Effector memory CD4-positive, alpha-beta T cell (primary cell): ENCODE measurements around the gene RIMS4.

Source experiments
- DNase-seq, 3 donors: peaks; one replicate each; pipeline ENCODE4 v3.0.0-alpha.2; 2020
- H3K27ac ChIP-seq: 2 replicates; pipeline ENCODE4 v1.7.0; 2013; ENCODE audit warnings: mild to moderate bottlenecking, low read length, moderate library complexity; ENCODE audit not compliant: insufficient read depth, poor library complexity, severe bottlenecking
- H3K27me3 ChIP-seq: replicated peaks from 2 replicates; pipeline ENCODE4 v1.7.0; 2013; ENCODE audit warnings: mild to moderate bottlenecking, low read length; ENCODE audit not compliant: insufficient read depth, control insufficient read depth, poor library complexity, severe bottlenecking
- H3K36me3 ChIP-seq: 2 replicates; pipeline ENCODE4 v1.7.0; 2013; ENCODE audit warnings: mild to moderate bottlenecking, low read length, moderate library complexity; ENCODE audit not compliant: control insufficient read depth, insufficient read depth
- H3K4me1 ChIP-seq: 2 replicates; pipeline ENCODE4 v1.7.0; 2013; ENCODE audit warnings: low read length, mild to moderate bottlenecking; ENCODE audit not compliant: control insufficient read depth, insufficient read depth, poor library complexity, severe bottlenecking
- H3K4me3 ChIP-seq: 2 replicates; pipeline ENCODE4 v1.7.0; 2013; ENCODE audit warnings: low read length, low read depth, mild to moderate bottlenecking; ENCODE audit not compliant: insufficient read depth, poor library complexity, severe bottlenecking
- H3K9me3 ChIP-seq: 2 replicates; pipeline ENCODE4 v1.7.0; 2013; ENCODE audit warnings: mild to moderate bottlenecking, low read length, moderate library complexity; ENCODE audit not compliant: control insufficient read depth

RIMS4 gene

DNA sequence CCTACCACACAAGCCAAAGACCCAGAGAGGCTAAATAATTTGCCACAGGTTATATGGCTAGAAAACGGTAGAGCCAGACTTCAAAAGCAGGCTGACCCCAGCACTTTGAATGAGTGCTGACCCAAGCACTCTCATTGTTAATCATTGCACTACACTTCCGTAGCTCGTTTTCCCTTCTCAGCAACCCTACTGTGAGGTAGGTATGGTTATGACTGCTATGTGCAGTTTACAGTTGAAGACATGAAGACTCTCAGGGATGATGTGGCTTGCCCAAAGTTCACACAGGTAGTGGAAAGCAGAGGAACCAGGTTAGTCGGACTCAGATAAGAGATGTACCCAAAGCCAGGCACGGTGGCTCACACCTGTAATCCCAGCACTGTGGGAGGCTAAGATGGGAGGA is 33.5 kb upstream of the RIMS4 start:
- DNase-seq, result no peak
- no peaks in the 10 kb centered on the region for H3K36me3 ChIP-seq
- no peaks in the 10 kb centered on the region for H3K4me1 ChIP-seq
- no peak overlapping the region for H3K27ac ChIP-seq
- no peaks in the 10 kb centered on the region for H3K9me3 ChIP-seq
- H3K4me3 ChIP-seq, result no peak overlapping the region
- H3K27me3 ChIP-seq, result peaks cover 4% of the 10 kb centered on the region

DNA sequence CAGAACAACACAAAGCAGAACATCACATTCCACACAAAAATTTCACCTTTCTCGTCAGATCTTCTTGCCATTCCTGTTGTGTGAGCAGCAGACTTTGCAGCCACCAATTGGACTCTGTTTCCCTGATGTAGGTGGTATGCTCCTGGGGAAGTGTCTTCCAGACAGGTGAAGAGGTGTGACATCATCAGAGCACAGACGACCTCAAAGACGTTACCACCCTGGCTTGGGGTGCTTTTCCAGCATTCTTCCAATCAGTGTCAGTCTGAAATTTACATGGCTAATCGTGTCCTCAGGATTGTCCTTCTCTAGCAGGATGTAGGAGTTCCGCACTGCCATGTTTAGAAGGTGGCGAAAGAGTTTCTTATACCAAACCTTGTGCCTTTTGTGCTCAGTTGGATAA is 31.6 kb upstream of the RIMS4 start:
- Histone ChIP-seq H3K9me3 (no peaks in the 10 kb centered on the region), H3K4me3 (no peak overlapping the region), H3K36me3 (no peaks in the 10 kb centered on the region), H3K4me1 (no peaks in the 10 kb centered on the region), H3K27me3 (peaks cover 4% of the 10 kb centered on the region), H3K27ac (no peak overlapping the region)
- no peak for DNase-seq

DNA sequence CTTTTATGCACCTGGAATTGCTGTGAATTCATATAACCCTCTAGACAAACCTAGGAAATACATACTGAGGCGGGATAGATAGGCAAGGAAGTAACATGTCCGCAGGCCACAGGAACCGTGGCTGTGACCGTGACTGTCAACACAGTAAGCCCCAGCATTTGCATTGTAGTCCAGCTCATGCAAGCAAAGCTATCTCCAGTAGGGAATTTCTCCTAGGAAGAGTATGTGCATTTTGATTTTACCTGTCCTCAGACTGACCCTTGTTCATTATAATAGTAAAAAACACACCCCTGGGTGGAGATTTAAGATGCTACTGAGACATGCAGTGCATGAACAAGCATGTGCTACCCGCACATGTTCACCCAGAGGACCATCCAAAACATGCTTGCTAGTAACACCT is 30.5 kb upstream of the RIMS4 start:
- Histone ChIP-seq H3K27me3 (peaks cover 4% of the 10 kb centered on the region), H3K4me1 (no peaks in the 10 kb centered on the region)

DNA sequence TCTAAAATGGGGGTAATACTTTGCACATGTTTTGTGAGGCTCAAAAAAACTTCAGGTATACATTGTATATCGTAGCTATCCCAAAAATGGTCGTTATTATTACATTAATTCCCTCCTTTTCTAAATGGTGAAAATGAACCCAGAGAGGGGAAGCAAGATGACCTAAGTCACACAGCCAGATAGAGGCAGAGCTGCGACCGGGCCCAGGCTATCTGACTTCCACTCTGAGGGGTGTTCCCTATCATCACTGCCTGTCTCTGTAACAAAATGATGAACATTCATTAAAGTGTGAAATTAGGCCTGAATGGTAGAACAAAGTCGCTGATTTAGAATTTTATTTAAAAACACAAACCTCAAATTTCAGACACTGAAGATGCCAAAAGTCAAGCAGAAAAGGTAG is 29.1 kb upstream of the RIMS4 start:
- H3K9me3 ChIP-seq, result no peaks in the 10 kb centered on the region
- DNase-seq, result no peak
- no peaks in the 10 kb centered on the region for H3K36me3 ChIP-seq
- peaks cover 4% of the 10 kb centered on the region for H3K27me3 ChIP-seq
- H3K4me1 ChIP-seq, result no peaks in the 10 kb centered on the region
- no peak overlapping the region for H3K27ac ChIP-seq
- no peak overlapping the region for H3K4me3 ChIP-seq

More for the DNA sequence above, 30.5 kb upstream of the RIMS4 start:
- DNase-seq, result no peak
- Histone ChIP-seq H3K4me3 (no peak overlapping the region), H3K27ac (no peak overlapping the region), H3K9me3 (no peaks in the 10 kb centered on the region), H3K36me3 (no peaks in the 10 kb centered on the region)

DNA sequence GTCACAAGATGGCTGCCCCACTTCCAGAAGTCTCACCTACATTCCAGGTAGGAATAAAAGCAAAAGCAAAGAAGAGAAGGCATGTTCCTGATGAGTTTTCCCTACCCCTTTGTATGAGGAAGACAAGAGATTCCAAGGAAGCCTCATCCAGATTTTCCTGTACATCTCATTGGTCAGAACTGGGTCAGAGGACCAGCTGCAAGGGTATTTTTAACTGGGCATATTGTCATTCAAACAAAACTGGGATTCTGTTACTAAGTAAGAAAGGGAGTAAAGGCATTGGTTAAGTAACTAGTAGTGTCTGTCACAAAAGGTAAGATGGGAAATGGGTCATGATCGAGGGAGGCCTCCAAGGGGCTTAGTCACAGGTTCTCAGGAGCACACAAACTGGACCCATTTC is 28.2 kb upstream of the RIMS4 start:
- DNase-seq, result no peak
- no peaks in the 10 kb centered on the region for H3K4me1 ChIP-seq
- H3K27ac ChIP-seq, result no peak overlapping the region
- H3K4me3 ChIP-seq, result no peak overlapping the region
- peaks cover 2% of the 10 kb centered on the region for H3K27me3 ChIP-seq
- no peaks in the 10 kb centered on the region for H3K9me3 ChIP-seq
- no peaks in the 10 kb centered on the region for H3K36me3 ChIP-seq

DNA sequence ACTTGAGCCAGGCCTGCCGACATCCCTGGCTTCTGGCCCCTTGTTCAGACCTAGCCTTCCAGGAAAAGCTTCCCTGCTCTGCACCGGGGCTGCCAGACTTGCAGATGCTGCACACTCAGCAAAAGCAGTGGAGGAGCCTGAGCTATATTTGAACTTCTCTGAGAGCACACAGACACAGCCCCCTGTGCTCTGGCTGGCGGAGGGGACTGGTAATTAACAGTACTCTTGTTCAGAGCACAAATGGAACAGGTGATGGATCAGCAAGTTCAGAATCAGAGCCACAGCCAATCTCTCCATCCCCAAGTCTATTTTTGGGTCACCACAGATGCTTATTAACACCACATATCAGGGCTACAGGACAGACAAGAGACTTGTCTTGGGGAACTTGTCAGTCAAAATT is 27.6 kb upstream of the RIMS4 start:
- Histone ChIP-seq H3K9me3 (no peaks in the 10 kb centered on the region), H3K4me3 (no peak overlapping the region), H3K4me1 (no peaks in the 10 kb centered on the region), H3K36me3 (no peaks in the 10 kb centered on the region), H3K27me3 (no peaks in the 10 kb centered on the region), H3K27ac (no peak overlapping the region)
- DNase-seq, result no peak

DNA sequence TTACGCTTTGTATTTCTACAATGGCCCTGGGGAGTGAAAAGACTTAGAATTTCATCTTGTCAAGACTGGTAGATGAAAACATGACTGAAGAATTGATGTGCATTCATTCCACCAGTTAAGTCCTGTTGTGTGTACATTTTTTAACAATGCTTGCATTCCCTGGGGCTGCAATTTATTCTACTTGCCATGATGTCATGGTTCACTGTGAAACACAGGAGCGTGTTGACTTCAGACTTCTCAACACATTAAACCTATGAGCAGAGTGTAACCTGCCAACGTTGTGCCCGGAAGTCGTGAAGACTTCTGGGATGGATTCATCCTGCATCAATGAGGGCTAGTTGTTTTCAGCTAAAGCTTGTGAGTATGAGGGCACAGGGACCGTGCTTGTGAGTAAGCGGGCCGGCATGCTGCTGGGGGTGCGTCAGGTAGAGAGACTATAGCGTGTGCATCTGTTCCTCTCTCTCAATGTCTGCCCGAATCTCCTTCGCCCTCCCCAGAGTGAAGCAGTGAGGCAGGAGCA is 26.3 kb upstream of the RIMS4 start:
- no peak overlapping the region for H3K27ac ChIP-seq
- no peaks in the 10 kb centered on the region for H3K4me1 ChIP-seq
- no peaks in the 10 kb centered on the region for H3K36me3 ChIP-seq
- H3K27me3 ChIP-seq, result no peaks in the 10 kb centered on the region
- H3K9me3 ChIP-seq, result no peaks in the 10 kb centered on the region
- H3K4me3 ChIP-seq, result no peak overlapping the region
- DNase-seq, result no peak

DNA sequence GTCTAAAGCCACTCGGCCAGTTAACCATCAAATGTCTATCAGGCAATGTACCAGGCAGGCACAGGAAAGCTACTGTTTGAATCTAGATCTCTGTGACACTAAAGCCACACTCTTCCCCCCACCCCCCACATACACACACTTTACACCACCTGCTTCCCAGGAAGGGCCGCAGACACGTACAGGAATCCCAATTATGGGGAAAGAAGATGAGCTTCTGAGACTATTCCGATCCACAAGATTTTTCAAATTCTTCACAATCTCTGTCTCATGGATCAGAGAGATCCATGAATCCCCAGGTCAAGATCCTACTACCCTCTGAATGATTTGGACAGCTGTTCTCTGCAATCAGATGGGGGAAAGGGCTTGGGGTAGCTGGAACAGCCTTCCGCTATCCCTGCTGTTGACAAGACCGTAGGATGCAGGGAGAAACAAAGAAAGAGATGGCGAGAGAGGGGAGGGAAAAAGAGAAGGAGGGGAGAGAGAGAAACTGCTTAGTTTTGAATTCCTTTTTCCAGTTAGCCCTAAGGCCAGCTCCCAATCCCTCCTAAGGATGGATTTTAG is 25.4 kb upstream of the RIMS4 start:
- Histone ChIP-seq H3K36me3 (no peaks in the 10 kb centered on the region), H3K27ac (no peak overlapping the region), H3K4me3 (no peak overlapping the region), H3K4me1 (no peaks in the 10 kb centered on the region), H3K9me3 (no peaks in the 10 kb centered on the region), H3K27me3 (no peaks in the 10 kb centered on the region)
- no peak for DNase-seq

DNA sequence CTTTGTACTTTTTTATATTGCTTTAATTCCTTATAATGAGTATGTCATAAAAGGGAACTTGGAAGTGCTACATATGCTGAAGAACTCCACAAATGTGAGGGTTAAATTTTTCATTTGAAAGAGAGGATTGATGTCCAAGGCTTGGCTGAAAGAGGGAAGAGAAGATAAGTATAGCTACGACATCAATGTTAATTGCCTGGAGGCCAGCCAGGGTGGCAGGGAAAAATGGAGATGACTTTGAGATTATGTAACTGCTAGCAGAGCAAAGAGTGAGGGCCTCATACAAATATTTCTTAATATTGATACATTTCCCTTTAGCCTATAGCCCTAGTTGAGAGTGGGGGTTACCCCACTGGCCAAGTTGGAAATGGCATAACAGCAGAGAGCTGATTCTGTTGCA is 24.8 kb upstream of the RIMS4 start:
- Histone ChIP-seq H3K27me3 (no peaks in the 10 kb centered on the region), H3K4me1 (no peaks in the 10 kb centered on the region)

DNA sequence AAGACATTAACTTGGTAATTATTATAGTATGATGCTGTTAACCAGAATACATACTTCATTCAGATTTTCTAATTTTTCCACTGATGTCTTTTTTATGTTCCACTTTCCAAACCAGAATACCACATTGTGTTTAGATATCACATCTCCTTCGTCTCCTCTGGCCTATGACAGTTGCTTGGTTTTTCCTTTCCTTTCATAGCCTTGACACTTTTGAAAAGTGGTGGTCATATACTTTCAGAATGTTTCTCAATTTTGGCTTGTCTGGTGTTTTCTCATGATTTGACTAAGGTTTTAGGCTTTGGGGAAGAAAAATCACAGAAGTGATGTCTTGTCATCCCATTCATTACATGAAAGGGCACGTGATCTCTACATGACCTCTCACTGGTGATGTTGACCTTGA is 24.3 kb upstream of the RIMS4 start:
- Histone ChIP-seq H3K27ac (no peak overlapping the region), H3K27me3 (no peaks in the 10 kb centered on the region), H3K4me3 (no peak overlapping the region), H3K4me1 (no peaks in the 10 kb centered on the region), H3K9me3 (no peaks in the 10 kb centered on the region), H3K36me3 (no peaks in the 10 kb centered on the region)
- no peak for DNase-seq

More for the DNA sequence above, 24.8 kb upstream of the RIMS4 start:
- Histone ChIP-seq H3K9me3 (no peaks in the 10 kb centered on the region), H3K27ac (no peak overlapping the region), H3K36me3 (no peaks in the 10 kb centered on the region), H3K4me3 (no peak overlapping the region)
- DNase-seq, result no peak
